GM12891 (cell line): ENCODE results near the gene SPOCD1.

Source experiments
- PAX5 ChIP-seq: IDR thresholded peaks from 2 replicates; pipeline ENCODE4 v1.6.1; 2011; ENCODE audit warnings: low read length, moderate library complexity, mild to moderate bottlenecking; ENCODE audit not compliant: insufficient read depth, severe bottlenecking
- POLR2A ChIP-seq: IDR thresholded peaks from 2 replicates; pipeline ENCODE4 v1.6.1; 2011; ENCODE audit warnings: low read depth, low read length, control low read depth
- POLR2AphosphoS5 ChIP-seq: IDR thresholded peaks from 2 replicates; pipeline ENCODE4 v1.6.1; 2011; ENCODE audit warnings: low read depth, low read length, control low read depth

GRCh38 chr1:31774495-31774894 lies 41.3 kb downstream of the SPOCD1 start:
- no peak for TF ChIP-seq POLR2AphosphoS5
- TF ChIP-seq POLR2A = no peak
- TF ChIP-seq PAX5 = no peak
